Pulmonary artery endothelial cell (primary cell): ENCODE results near the gene KIDINS220. TPM values are rescaled to one million over a fixed set of nuclear protein-coding genes. Genes with fewer than 3 reads are reported as not detected.

Experiments
- DNase-seq: peaks from one replicate; pipeline ENCODE4 v3.0.0-alpha.2; 2011; ENCODE audit warnings: low read depth, low spot score
- total RNA-seq: library from RNA; depleted of rRNA; stranded (reverse); fragments of >200 nt; gene quantifications from 2 replicates; pipeline ENCODE4 v1.2.3, GENCODE V29; 2014

KIDINS220 gene
- total RNA-seq, 1 donor from 2014 or later = 43.3 TPM

DNA sequence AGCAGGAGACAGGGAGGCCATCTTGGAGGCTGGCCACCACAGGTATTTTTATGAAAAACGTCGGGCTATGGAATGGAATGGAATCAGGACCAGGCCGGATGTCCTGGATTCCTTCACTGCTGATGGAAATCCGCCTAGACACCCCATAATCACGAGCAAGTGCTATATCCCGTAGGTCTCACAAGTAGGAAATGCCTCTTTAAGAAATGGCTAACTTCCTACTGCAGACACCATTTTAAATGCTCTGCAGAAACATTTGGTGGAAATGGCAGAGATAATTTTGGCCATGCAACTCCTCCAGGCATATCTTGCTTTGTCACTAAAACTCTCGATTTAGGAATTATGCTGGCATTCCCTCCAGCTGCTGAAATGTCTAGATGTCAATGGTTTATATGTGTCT lies 137.6 kb downstream of the KIDINS220 start:
- no peak for DNase-seq

DNA sequence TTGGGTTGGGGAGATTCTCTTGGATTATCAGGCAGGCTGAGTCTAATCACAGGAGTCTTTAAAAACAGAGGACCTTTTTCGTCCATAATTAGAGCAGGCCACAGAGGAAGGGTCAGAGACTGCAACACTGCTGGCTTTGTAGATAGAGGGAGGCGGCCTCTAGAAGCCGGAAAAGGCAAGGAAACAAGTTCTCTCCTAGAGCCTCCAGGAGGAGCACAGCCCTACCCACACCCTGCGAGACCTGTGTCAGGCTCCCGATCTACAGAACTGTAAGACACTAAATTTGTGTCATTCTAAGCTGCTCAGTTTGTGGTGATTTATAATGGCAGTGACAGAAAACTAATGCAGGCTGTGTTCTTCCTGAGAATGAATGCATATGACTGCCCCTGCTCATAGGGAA lies 140.2 kb downstream of the KIDINS220 start:
- no peak for DNase-seq

DNA sequence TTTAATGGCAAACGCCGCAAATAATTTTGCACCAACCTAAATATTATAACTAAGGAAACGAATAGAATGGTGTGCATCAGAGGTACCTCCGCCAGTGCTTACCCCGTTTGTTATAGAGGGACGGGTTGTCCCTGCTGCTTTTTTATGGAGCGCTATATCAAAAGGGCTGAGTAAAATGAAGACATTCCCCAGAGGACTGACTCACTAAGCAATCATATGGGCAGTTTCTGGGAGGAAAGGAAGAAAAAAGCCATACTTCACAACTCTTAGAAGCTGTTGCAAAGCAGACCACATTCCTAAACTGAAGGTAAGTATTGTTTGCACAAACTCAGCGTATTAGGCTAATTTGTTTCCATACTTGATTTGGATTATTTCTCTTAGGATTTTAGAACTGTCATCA lies 142.7 kb downstream of the KIDINS220 start:
- no peak for DNase-seq

GRCh38 chr2:8693157-8693821 lies 144.1 kb downstream of the KIDINS220 start:
- no peak for DNase-seq

- DNase-seq = no peak
These were observed 144.6 kb downstream of the KIDINS220 start for GRCh38 chr2:8692783-8693156.

- no peak for DNase-seq
These were observed 145.5 kb downstream of the KIDINS220 start for GRCh38 chr2:8691859-8692437.

DNA sequence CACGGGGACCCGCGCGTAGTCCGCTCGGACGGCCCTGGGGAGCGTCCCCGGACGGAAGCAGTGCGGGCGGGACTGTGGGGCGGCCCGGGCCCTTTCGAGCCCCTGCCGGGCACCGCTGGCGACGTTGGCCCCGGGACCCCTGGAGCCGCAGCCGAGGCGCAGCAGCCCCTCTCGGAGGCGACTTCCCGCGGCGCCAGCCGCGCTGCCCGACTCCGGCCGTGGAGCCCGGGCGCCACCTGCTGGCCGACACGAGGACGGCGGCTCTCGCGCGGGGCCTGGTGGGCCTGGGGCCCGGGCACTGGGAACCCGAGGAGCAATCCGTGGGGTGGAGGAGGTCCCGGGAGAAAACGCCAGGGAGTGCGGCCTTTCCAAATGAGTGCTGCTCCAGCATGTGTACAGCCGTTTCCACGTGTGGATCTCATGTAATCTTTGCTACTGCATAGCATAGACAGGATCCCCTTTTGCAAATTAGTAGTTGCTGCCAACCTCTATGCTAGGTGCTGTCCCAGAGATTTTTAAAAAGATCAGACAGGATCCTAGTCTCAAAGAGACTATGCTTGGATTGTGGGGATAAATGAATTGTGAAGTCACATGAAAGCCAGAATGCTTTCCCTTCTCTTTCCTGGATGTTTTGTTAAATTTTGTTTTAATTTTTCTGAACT lies 151.6 kb downstream of the KIDINS220 start:
- DNase-seq = no peak

- DNase-seq = no peak
These were observed 152.3 kb downstream of the KIDINS220 start for GRCh38 chr2:8684878-8685696.

GRCh38 chr2:8684540-8684877 lies 152.9 kb downstream of the KIDINS220 start:
- no peak for DNase-seq

DNA sequence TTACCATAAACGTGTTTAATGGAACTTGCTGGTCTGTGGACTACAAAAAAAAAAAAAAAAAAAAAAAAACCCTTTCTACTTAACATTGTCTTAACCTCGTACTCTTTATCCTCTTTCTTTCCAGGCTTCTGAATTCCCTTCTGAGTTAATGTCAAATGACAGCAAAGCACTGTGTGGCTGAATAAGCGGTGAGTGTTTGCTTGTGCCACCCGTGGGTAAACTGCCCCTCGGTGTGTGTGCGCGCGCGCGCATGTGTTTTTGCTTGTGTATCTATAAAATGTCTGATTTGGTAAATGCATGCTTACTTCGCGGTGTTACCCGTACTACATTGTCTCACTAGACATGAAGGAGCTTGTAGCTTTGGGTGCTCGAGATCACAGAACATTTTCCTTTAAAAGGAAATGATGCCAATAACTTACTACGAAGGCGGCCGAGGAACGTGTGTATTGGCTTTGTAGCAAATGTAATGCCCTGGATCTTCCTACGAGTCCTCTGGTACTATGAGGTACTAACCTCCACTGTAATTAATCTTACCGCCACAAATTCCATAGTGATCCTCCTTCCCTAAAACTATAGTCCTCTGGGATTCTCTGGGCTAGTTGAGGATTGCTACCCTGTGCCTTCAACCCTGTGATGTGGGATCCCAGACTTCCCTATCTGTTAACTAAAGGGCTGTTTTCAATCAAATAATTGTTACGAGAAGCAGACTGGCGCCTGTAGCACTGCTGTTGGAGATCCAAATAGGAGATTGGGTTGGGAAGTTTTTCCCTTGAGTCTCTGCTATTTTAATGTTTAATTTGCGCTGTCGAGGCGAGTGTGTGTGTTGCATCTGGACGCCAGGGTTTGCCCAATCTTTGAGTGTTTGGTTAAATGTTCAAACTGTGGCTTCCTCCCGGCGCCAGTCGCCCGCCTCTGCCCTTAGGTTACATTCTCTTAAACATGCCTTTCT lies 154.4 kb downstream of the KIDINS220 start:
- DNase-seq = no peak

- DNase-seq = peak; percentile 91
These were observed 155.4 kb downstream of the KIDINS220 start, which contains the start of gene ID2 for GRCh38 chr2:8681786-8682692. TSS of gene ID2 (plus strand) at chr2:8682056. CDS start at chr2:8682166, 110 bp downstream.

GRCh38 chr2:8680822-8681760 lies 156.3 kb downstream of the KIDINS220 start:
- no peak for DNase-seq

GRCh38 chr2:8679827-8680731 lies 157.3 kb downstream of the KIDINS220 start:
- no peak for DNase-seq

DNA sequence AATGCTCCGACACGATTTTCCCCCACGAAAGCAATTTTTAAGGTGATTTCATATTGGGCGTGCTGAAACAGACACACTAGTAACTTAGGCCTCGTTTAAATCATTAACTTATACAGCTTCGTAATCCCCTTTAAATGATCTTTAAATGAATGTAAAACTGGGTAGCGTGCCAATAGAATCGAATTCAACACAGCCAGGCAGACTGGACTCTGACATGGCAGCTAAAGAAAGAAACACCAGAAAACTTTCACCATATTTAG lies 157.9 kb downstream of the KIDINS220 start:
- no peak for DNase-seq
